Measurements from ENCODE around the gene OR14I1.

The OR14I1 gene

GRCh38 chr1:248702714-248703113 is at the start of gene OR14I1:
OR14I1 (minus strand) TSS chr1:248702766.
- no peak for DNase-seq (ENCODE audit: low read depth in 3 of 3)

GRCh38 chr1:248751635-248752034 is 49.1 kb upstream of the OR14I1 start:
- DNase-seq (ENCODE audit: low read depth in 3 of 3) = no peak

GRCh38 chr1:248751142-248751541 is 48.6 kb upstream of the OR14I1 start:
- DNase-seq (ENCODE audit: low read depth in 3 of 3) = no peak

- DNase-seq (ENCODE audit: low read depth in 3 of 3) = no peak
Observed at GRCh38 chr1:248750496-248750895, 47.9 kb upstream of the OR14I1 start.

- no peak for DNase-seq (ENCODE audit: low read depth in 3 of 3)
Observed at GRCh38 chr1:248748211-248748610, 45.6 kb upstream of the OR14I1 start.

GRCh38 chr1:248740876-248741275 is 38.3 kb upstream of the OR14I1 start:
- DNase-seq (ENCODE audit: low read depth in 3 of 3) = no peak

- no peak for DNase-seq (ENCODE audit: low read depth in 3 of 3)
Observed at GRCh38 chr1:248739572-248740205, 37.1 kb upstream of the OR14I1 start.

- DNase-seq (ENCODE audit: low read depth in 3 of 3) = no peak
Observed at GRCh38 chr1:248737457-248737856, 34.9 kb upstream of the OR14I1 start.

GRCh38 chr1:248736977-248737376 is 34.4 kb upstream of the OR14I1 start:
- no peak for DNase-seq (ENCODE audit: low read depth in 3 of 3)

GRCh38 chr1:248733566-248733965 is 31.0 kb upstream of the OR14I1 start:
- no peak for DNase-seq (ENCODE audit: low read depth in 3 of 3)

GRCh38 chr1:248730507-248731335 is 28.2 kb upstream of the OR14I1 start:
- no peak for DNase-seq (ENCODE audit: low read depth in 3 of 3)

- DNase-seq (ENCODE audit: low read depth in 3 of 3) = no peak
Observed at GRCh38 chr1:248714248-248714647, 11.7 kb upstream of the OR14I1 start.

- no peak for DNase-seq (ENCODE audit: low read depth in 3 of 3)
Observed at GRCh38 chr1:248710305-248710900, 7.8 kb upstream of the OR14I1 start.

- DNase-seq (ENCODE audit: low read depth in 3 of 3) = no peak
Observed at GRCh38 chr1:248704606-248705005, 2.0 kb upstream of the OR14I1 start.

- no peak for DNase-seq (ENCODE audit: low read depth in 3 of 3)
Observed at GRCh38 chr1:248703674-248704073, 1.1 kb upstream of the OR14I1 start.

- no peak for DNase-seq (ENCODE audit: low read depth in 3 of 3)
Observed at GRCh38 chr1:248699099-248699498, 3.5 kb downstream of the OR14I1 start.

GRCh38 chr1:248697907-248698306 is 4.7 kb downstream of the OR14I1 start:
- DNase-seq (ENCODE audit: low read depth in 3 of 3) = no peak

- no peak for DNase-seq (ENCODE audit: low read depth in 3 of 3)
Observed at GRCh38 chr1:248696774-248697173, 5.8 kb downstream of the OR14I1 start.

GRCh38 chr1:248696261-248696660 is 6.3 kb downstream of the OR14I1 start:
- no peak for DNase-seq (ENCODE audit: low read depth in 3 of 3)

- no peak for DNase-seq (ENCODE audit: low read depth in 3 of 3)
Observed at GRCh38 chr1:248695451-248696132, 7.0 kb downstream of the OR14I1 start.

GRCh38 chr1:248691567-248692155 is 10.9 kb downstream of the OR14I1 start:
- DNase-seq (ENCODE audit: low read depth in 3 of 3) = no peak
